H1 (cell line): ENCODE measurements around the gene OR2W1. TPM values are rescaled to one million over a fixed set of nuclear protein-coding genes. Genes with fewer than 3 reads are reported as not detected.

Experiments used
- CTCF ChIA-PET: fragments of 300-600 bp; sonication (Branson Sonifier 250); formaldehyde crosslinking; loops from one replicate; lab custom pipeline; 2021; ENCODE audit not compliant: partially characterized antibody; lab: Charles Lee
- POLR2A ChIA-PET: fragments of 300-600 bp; sonication (Branson Sonifier 250); formaldehyde crosslinking; loops from one replicate; lab custom pipeline; 2021; ENCODE audit warnings: inconsistent platforms; ENCODE audit not compliant: partially characterized antibody; lab: Charles Lee
- DNase-seq, 2 experiments: peaks; one replicate each; pipeline versions ENCODE4 v3.0.0 to v3.0.0-alpha.2; 2010 to 2022; ENCODE audit warnings: low spot score in 2 of 2, low read depth in 1 of 2, mixed read lengths in 1 of 2
- FAIRE-seq: peaks from 2 replicates; lab custom pipeline; 2011; peaks lifted over from hg19 to GRCh38; lab: Jason Lieb, UNC
- H2AFZ ChIP-seq: 2 replicates; pipeline ENCODE4 v1.8.1; 2012; ENCODE audit warnings: low read length, inconsistent platforms
- H2AK5ac ChIP-seq: 2 replicates; pipeline ENCODE4 v1.6.1; 2013; ENCODE audit warnings: low read depth, low read length
- H2BK120ac ChIP-seq: replicated peaks from 2 replicates; pipeline ENCODE3; 2013; ENCODE audit warnings: low read depth, low read length, inconsistent platforms
- H2BK12ac ChIP-seq: 2 replicates; pipeline ENCODE4 v1.6.1; 2013; ENCODE audit warnings: low read depth, low read length
- H2BK15ac ChIP-seq: 2 replicates; pipeline ENCODE4 v1.6.1; 2013; ENCODE audit warnings: low read length
- H2BK20ac ChIP-seq: 2 replicates; pipeline ENCODE4 v1.6.1; 2013; ENCODE audit warnings: low read length
- H2BK5ac ChIP-seq: 2 replicates; pipeline ENCODE4 v1.6.1; 2013; ENCODE audit warnings: low read depth, low read length
- H3K14ac ChIP-seq: 2 replicates; pipeline ENCODE4 v1.6.1; 2013; ENCODE audit warnings: inconsistent platforms; ENCODE audit not compliant: insufficient read length
- H3K18ac ChIP-seq: 2 replicates; pipeline ENCODE4 v1.6.1; 2013; ENCODE audit warnings: low read length; ENCODE audit errors: extremely low read depth
- H3K23ac ChIP-seq: 2 replicates; pipeline ENCODE4 v1.6.1; 2013; ENCODE audit warnings: inconsistent platforms; ENCODE audit not compliant: insufficient read length
- H3K23me2 ChIP-seq: 2 replicates; pipeline ENCODE4 v1.6.1; 2013; ENCODE audit warnings: low read depth, low read length
- H3K27ac ChIP-seq: 2 replicates; pipeline ENCODE4 v1.6.1; 2011; ENCODE audit warnings: low read depth, low read length, inconsistent platforms
- H3K27me3 ChIP-seq, 4 experiments: replicated peaks in 1 of 4; 1 replicate in 1 of 4; 2 replicates in 3 of 4; pipeline versions ENCODE4 v1.6.1 to v1.8.1; 2011 to 2013; ENCODE audit warnings: low read length in 3 of 4, mild to moderate bottlenecking in 3 of 4, inconsistent platforms in 2 of 4, mixed read lengths in 2 of 4, moderate library complexity in 1 of 4; ENCODE audit not compliant: control insufficient read depth in 3 of 4, insufficient read depth in 3 of 4; ENCODE audit errors: extremely low read depth in 1 of 4
- H3K36me3 ChIP-seq, 4 experiments: 2 replicates each; pipeline versions ENCODE4 v1.6.1 to v1.8.1; 2011 to 2013; ENCODE audit warnings: mild to moderate bottlenecking in 4 of 4, low read length in 3 of 4, moderate library complexity in 2 of 4, control low read depth in 1 of 4, inconsistent platforms in 1 of 4; ENCODE audit not compliant: insufficient read depth in 4 of 4, control insufficient read depth in 2 of 4
- H3K4ac ChIP-seq: replicated peaks from 2 replicates; pipeline ENCODE3; 2013; ENCODE audit warnings: low read length, low read depth, mixed read lengths, inconsistent platforms; ENCODE audit not compliant: insufficient read length
- H3K4me1 ChIP-seq, 4 experiments: replicated peaks in 1 of 4; 1 replicate in 1 of 4; 2 replicates in 3 of 4; pipeline versions ENCODE4 v1.6.1 to v1.8.1; 2011 to 2013; ENCODE audit warnings: low read length in 3 of 4, inconsistent platforms in 2 of 4, mixed read lengths in 1 of 4; ENCODE audit not compliant: insufficient read depth in 4 of 4, control insufficient read depth in 3 of 4
- H3K4me2 ChIP-seq, 2 experiments: 2 replicates each; pipeline versions ENCODE4 v1.6.1 to v1.8.1; 2011 to 2013; ENCODE audit warnings: low read depth in 2 of 2, low read length in 2 of 2, control low read depth in 1 of 2, inconsistent platforms in 1 of 2, mild to moderate bottlenecking in 1 of 2; ENCODE audit not compliant: insufficient read depth in 1 of 2
- H3K4me3 ChIP-seq, 4 experiments: fragments of 200-600, 300-600 bp in 1 of 4; sonication (generic), shearing (Covaris generic), sonication (Bioruptor Twin) in 1 of 4; 2 replicates each; pipeline versions ENCODE4 v1.5.1 to v1.8.1; 2011 to 2016; ENCODE audit warnings: low read length in 4 of 4, low read depth in 3 of 4, control low read depth in 2 of 4, inconsistent platforms in 2 of 4, mild to moderate bottlenecking in 2 of 4, mixed read lengths in 1 of 4, moderate library complexity in 1 of 4; ENCODE audit not compliant: insufficient read depth in 2 of 4; ENCODE audit errors: extremely low read depth in 1 of 4
- H3K56ac ChIP-seq: replicated peaks from 2 replicates; pipeline ENCODE3; 2013; ENCODE audit warnings: low read depth, mild to moderate bottlenecking, mixed read lengths, low read length, inconsistent platforms; ENCODE audit not compliant: insufficient read length
- H3K79me1 ChIP-seq: 2 replicates; pipeline ENCODE4 v1.6.1; 2013; ENCODE audit warnings: low read depth, low read length, control low read depth
- H3K79me2 ChIP-seq, 2 experiments: 2 replicates each; pipeline versions ENCODE4 v1.6.1 to v1.8.1; 2012 to 2013; ENCODE audit warnings: low read length in 2 of 2, mild to moderate bottlenecking in 2 of 2, inconsistent platforms in 1 of 2; ENCODE audit not compliant: insufficient read depth in 2 of 2, control insufficient read depth in 1 of 2
- H3K9ac ChIP-seq, 4 experiments: replicated peaks in 1 of 4; 1 replicate in 1 of 4; 2 replicates in 3 of 4; pipeline versions ENCODE4 v1.6.1 to v1.8.1; 2011 to 2013; ENCODE audit warnings: low read depth in 3 of 4, low read length in 3 of 4, control low read depth in 2 of 4, mild to moderate bottlenecking in 2 of 4, moderate library complexity in 2 of 4, inconsistent platforms in 1 of 4; ENCODE audit errors: extremely low read depth in 1 of 4
- H3K9me3 ChIP-seq, 2 experiments: 2 replicates each; pipeline versions ENCODE4 v1.6.1 to v1.8.1; 2012 to 2013; ENCODE audit warnings: mild to moderate bottlenecking in 2 of 2, moderate library complexity in 2 of 2, control low read depth in 1 of 2, inconsistent platforms in 1 of 2, low read depth in 1 of 2, low read length in 1 of 2, mixed read lengths in 1 of 2; ENCODE audit not compliant: insufficient read depth in 2 of 2
- H4K20me1 ChIP-seq, 2 experiments: replicated peaks in 1 of 2; 2 replicates each; pipeline versions ENCODE3 to v1.8.1; 2011 to 2013; ENCODE audit warnings: inconsistent platforms in 2 of 2, low read length in 2 of 2, mild to moderate bottlenecking in 1 of 2; ENCODE audit not compliant: insufficient read depth in 2 of 2, control insufficient read depth in 1 of 2
- H4K5ac ChIP-seq: 2 replicates; pipeline ENCODE4 v1.6.1; 2013; ENCODE audit warnings: low read length, low read depth, mixed read lengths, inconsistent platforms; ENCODE audit not compliant: insufficient read length
- H4K8ac ChIP-seq: 2 replicates; pipeline ENCODE4 v1.8.0; 2013; ENCODE audit warnings: mild to moderate bottlenecking, moderate library complexity, low read length, inconsistent platforms; ENCODE audit not compliant: insufficient read depth; ENCODE audit errors: extremely low read depth
- H4K91ac ChIP-seq: replicated peaks from 2 replicates; pipeline ENCODE3; 2013; ENCODE audit warnings: low read length, mixed read lengths, inconsistent platforms; ENCODE audit not compliant: insufficient read length
- ATF2 ChIP-seq: IDR thresholded peaks from 2 replicates; pipeline ENCODE4 v1.6.1; 2012; ENCODE audit warnings: low read length, inconsistent platforms
- CHD1 ChIP-seq: IDR thresholded peaks from 2 replicates; pipeline ENCODE4 v1.6.1; 2012; ENCODE audit warnings: low read depth, low read length, improper control_type of control experiment
- FOSL1 ChIP-seq: IDR thresholded peaks from 2 replicates; pipeline ENCODE4 v1.6.1; 2011; ENCODE audit warnings: mild to moderate bottlenecking, low read depth, low read length, moderate library complexity; ENCODE audit not compliant: insufficient read depth
- GABPA ChIP-seq: IDR thresholded peaks from 2 replicates; pipeline ENCODE4 v1.6.1; 2011; ENCODE audit warnings: mild to moderate bottlenecking, low read length, moderate library complexity, borderline replicate concordance; ENCODE audit not compliant: insufficient read depth
- HDAC2 ChIP-seq, 2 experiments: fragments of 300-600 bp in 1 of 2; sonication (generic) in 1 of 2; IDR thresholded peaks; 2 replicates each; pipeline ENCODE4 v1.6.1; 2011 to 2012; ENCODE audit warnings: low read depth in 2 of 2, low read length in 2 of 2, mild to moderate bottlenecking in 2 of 2, moderate library complexity in 2 of 2, borderline replicate concordance in 1 of 2, inconsistent platforms in 1 of 2
- JUND ChIP-seq: IDR thresholded peaks from 2 replicates; pipeline ENCODE4 v1.6.1; 2011; ENCODE audit warnings: mild to moderate bottlenecking, improper control_type of control experiment, low read length
- KDM1A ChIP-seq: fragments of 200-600, 300-600 bp; sonication (generic); IDR thresholded peaks from 2 replicates; pipeline ENCODE4 v1.7.1; 2016; ENCODE audit warnings: mild to moderate bottlenecking, low read length, borderline replicate concordance
- POLR2AphosphoS5 ChIP-seq: IDR thresholded peaks from 2 replicates; pipeline ENCODE4 v1.6.1; 2011; ENCODE audit warnings: low read depth, low read length
- POU5F1 ChIP-seq: IDR thresholded peaks from 2 replicates; pipeline ENCODE4 v1.6.1; 2011; ENCODE audit warnings: low read depth, mild to moderate bottlenecking, low read length, moderate library complexity
- TEAD4 ChIP-seq: IDR thresholded peaks from 2 replicates; pipeline ENCODE4 v1.6.1; 2012; ENCODE audit warnings: low read depth, low read length, inconsistent platforms, mixed read lengths
- WGBS, 2 experiments: shearing (Covaris generic) in 1 of 2; methylation state at CpG; one replicate each; pipeline versions ENCODE4 v1.1.6 to v1.1.7; 2013 to 2015; ENCODE audit warnings: low lambda C conversion rate in 2 of 2, mixed read lengths in 2 of 2, inconsistent platforms in 1 of 2, low coverage in 1 of 2, missing lambda C conversion rate in 1 of 2; ENCODE audit not compliant: insufficient replicate concordance in 2 of 2, insufficient coverage in 1 of 2, insufficient read length in 1 of 2; ENCODE audit errors: extremely low coverage in 1 of 2, missing lambda C conversion rate in 1 of 2; 5-methylcytosine and 5-hydroxymethylcytosine counted together
- polyA plus RNA-seq, 7 experiments: library from polyadenylated mRNA; depleted of rRNA in 3 of 7; stranded (reverse) in 5 of 7; unstranded in 2 of 7; fragments of >200 nt in 5 of 7; fragments of 200-250 nt in 2 of 7; gene quantifications; 1 replicate in 5 of 7; 2 replicates in 1 of 7; 4 replicates in 1 of 7; pipeline versions ENCODE4 v1.2.1 to v1.2.3, GENCODE V29; 2011 to 2013; ENCODE audit warnings: missing spikeins in 2 of 7, mixed read lengths in 2 of 7
- total RNA-seq: library from RNA; stranded (reverse); fragmentation: NEBNext Ultra II Directional; extraction: Animal tissue kit (Norgen Biotek cat#: 25700); gene quantifications from 2 replicates; pipeline ENCODE4 v1.2.1, GENCODE V29; 2021

OR2W1 gene
- total and polyA plus RNA-seq, 2 of the 8 experiments (the other 6 are each of a cell fraction or from before 2014, with no cell fraction given) = not detected

GRCh38 chr6:29017428-29017802 is 27.6 kb downstream of the OR2W1 start:
- WGBS, 2 experiments = 48% methylated on average over 3 of the region's 3 CpGs; no CpG with 5 or more reads in 1 of the 2 experiments
- H3K23ac ChIP-seq = no peak overlapping the region
- no peak overlapping the region for H4K91ac ChIP-seq
- no peak overlapping the region for H3K9ac ChIP-seq
- no peak overlapping the region for H2AFZ ChIP-seq
- H3K23me2 ChIP-seq = peaks cover 6% of the 10 kb centered on the region
- peak overlapping the region in 1 of 4 experiments; percentile 90; a peak in 1 of 8 replicates for H3K4me3 ChIP-seq
- H2BK15ac ChIP-seq = no peak overlapping the region
- H3K79me2 ChIP-seq = no peaks in the 10 kb centered on the region
- H2BK20ac ChIP-seq = no peak overlapping the region
- H3K27me3 ChIP-seq = peaks cover 0 to 8% (median 3%) of the 10 kb centered on the region in 4 experiments; a peak in 5 of 7 replicates
- H4K20me1 ChIP-seq = no peaks in the 10 kb centered on the region
- H3K18ac ChIP-seq = no peak overlapping the region
- TF ChIP-seq JUND = no peak
- no peak for TF ChIP-seq CHD1
- no peak for TF ChIP-seq KDM1A
- TF ChIP-seq HDAC2 (IDR thresholded peaks at IDR 0.05; ENCODE audit: borderline replicate concordance in 1 of 2, low read depth in 2 of 2, low read length in 2 of 2) = no peak
- no peak for TF ChIP-seq TEAD4
- no peak for TF ChIP-seq ATF2
- no peak for TF ChIP-seq POU5F1
- TF ChIP-seq GABPA = no peak
- TF ChIP-seq FOSL1 = no peak
- no peak for TF ChIP-seq POLR2AphosphoS5
- no peak overlapping the region for H2BK5ac ChIP-seq
- H3K27ac ChIP-seq = no peak overlapping the region
- no peak overlapping the region for H2BK12ac ChIP-seq
- H2BK120ac ChIP-seq = no peak overlapping the region
- no peaks in the 10 kb centered on the region for H3K36me3 ChIP-seq
- H3K9me3 ChIP-seq = peaks cover 0 to 13% of the 10 kb centered on the region in 2 experiments; a peak in 1 of 4 replicates
- FAIRE-seq (no peak), DNase-seq (no peak)
- H3K56ac ChIP-seq = no peak overlapping the region
- no peaks in the 10 kb centered on the region for H3K4me1 ChIP-seq
- H2AK5ac ChIP-seq = no peak overlapping the region
- ChIA-PET CTCF (no interaction called here), POLR2A (interaction anchor here (2.0 kb wide), 1 partner anchor 94 kb away, joined by 6 read pairs; the partner anchor contains the start of gene TRIM27)
- no peak overlapping the region for H3K4ac ChIP-seq
- H4K8ac ChIP-seq = no peak overlapping the region
- H3K4me2 ChIP-seq = peak overlapping the region in 1 of 2 experiments; percentile 50; a peak in 1 of 4 replicates
- no peaks in the 10 kb centered on the region for H3K79me1 ChIP-seq
- H4K5ac ChIP-seq = no peak overlapping the region
- H3K14ac ChIP-seq = no peak overlapping the region
